HG03066 (cell line): ENCODE measurements around the gene FAT1.

ENCODE experiments used
- ATAC-seq: cut with Tn5 transposase; IDR thresholded peaks from one replicate; pipeline ENCODE4 v1.9.1; 2021; ENCODE audit warnings: low read depth; ENCODE audit not compliant: unreplicated experiment

The FAT1 gene

DNA sequence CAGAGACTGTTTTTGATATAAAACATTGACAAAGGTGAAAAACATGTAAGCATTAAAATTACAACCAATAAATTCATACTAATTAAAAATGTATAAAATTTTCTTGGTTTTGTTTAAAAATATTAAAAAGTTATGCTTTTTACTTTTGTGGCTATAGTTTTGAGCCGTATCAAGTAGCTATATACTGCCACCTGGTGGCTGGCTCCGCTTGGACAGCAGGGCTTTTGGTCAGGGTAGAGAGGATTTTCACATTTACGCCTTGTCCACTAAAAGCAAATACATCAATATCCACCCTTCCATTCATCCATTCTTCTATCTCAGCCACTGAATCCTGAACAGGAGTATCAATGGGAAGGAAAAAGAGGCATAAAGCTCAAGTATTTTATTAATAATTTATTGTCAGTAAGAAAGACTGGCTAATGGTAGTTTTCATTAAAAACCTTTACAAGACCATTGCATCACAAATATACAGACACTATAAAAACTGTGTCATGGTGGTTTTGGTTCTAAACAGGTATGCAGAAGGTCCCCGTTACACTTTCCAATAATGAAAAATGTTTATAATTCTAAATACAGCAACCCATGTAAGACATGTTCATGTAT, 136.1 kb downstream of the FAT1 start:
- peak; percentile 75 for ATAC-seq

DNA sequence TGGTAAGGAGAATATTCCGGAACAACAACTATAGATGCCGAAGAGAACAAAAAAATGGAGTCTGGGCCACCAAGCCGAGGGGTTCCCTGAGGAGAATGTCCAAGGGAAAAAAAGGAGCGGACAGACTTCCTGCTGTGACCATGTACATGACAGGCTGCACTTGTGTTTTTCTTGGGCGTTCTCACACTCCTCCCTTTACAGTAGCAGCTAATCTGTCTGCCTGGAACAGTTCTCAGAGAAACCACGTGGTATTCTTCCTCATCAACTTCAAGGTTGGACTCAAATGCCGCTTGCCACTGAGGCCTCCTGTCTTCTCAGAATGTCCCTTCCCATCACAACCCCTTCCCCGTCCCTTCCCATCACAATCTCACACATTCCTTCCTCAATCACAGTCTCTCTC, 137.5 kb downstream of the FAT1 start:
- ATAC-seq: no peak

DNA sequence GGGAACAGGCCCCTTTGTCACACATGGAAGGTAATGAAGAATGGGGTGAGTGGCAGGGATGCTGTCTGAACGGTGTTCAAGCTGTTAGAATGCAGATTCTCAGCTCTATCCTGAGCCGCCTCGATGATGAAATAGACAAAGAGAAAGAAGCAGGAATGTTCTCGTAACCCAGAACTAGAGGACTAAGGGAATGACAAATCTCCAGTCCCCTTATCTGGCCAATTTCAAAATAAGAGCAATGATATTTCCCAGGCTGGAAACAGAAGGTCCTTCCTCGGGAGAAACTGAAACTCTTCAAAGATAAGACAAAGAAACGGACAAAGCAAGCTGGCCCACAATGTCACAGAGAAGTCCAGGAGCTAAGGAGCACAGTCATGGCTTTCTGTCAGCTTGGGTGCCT, 138.7 kb downstream of the FAT1 start:
- no peak for ATAC-seq

DNA sequence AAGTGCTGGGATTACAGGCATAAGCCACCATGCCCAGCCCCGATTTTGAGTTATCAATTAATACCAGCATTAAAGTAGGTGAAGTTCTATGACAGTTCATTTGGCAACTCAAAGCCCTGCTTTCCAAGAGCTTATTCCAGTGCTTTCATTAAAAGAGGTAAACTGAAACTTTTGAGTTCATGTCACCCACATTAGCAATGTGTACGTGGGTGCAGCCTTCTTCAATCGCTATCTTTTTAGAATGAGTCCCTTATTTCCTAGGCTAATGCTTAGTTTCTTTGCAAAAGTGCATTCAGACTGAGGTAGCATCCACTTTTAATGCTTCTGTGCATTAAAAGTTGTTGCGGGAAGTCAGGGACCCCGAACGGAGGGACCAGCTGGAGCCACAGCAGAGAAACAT, 142.2 kb downstream of the FAT1 start:
- no peak for ATAC-seq

DNA sequence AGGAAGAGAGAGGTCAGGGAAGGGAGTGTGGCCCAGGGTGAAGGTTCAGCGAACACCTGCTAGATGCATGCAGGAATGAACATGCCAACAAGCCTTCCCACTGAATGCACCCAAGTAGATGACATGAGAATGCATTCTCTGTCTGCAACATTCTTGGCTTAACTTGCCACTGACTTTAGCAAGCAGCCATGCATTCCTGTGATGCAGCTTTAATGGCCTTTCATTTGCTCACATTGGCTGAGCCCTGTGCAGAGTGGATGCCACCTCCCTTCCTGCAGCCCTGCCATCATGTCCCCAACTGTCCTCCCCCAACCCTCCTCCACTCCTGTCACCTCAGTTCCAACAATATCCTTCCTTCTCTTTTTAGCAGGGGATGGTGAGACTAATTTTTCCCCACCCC, 143.0 kb downstream of the FAT1 start:
- ATAC-seq: no peak

DNA sequence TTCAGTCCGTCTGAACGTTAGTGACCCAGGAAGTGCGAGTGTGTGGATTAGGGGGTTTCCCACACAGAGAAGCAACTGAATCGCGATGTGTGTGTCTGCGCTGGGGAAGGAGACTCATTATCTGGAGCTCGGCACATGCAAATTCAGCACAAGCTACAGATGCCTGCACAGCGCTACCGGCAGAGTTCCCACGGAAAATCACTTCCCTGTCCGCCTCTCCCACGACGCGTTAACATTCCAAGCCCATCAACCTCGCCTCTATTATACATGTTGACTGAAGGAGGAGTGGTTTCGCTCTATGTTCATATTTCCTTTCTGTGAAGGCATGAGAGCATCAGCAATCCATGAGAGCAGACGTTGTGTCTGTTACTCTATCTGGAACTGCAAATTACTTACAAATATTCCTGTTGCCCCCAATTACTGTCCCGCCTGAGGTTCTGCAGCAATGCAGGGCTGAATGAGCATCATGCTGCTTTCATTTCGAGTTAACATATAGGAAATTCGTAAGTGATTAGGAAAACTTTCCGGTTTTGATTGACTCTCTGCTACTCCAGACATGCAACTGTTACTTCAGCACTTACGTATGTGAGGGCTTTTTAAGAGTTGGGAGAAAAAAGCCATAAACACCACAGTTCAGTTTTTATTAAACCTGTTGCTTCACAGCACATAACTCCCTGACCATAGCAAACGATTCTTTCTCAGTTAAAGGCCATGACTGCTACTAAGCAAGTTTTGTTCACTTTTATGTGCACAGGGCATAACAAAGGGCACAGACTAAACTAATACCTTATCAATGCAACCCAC, 153.3 kb downstream of the FAT1 start:
- ATAC-seq: no peak

DNA sequence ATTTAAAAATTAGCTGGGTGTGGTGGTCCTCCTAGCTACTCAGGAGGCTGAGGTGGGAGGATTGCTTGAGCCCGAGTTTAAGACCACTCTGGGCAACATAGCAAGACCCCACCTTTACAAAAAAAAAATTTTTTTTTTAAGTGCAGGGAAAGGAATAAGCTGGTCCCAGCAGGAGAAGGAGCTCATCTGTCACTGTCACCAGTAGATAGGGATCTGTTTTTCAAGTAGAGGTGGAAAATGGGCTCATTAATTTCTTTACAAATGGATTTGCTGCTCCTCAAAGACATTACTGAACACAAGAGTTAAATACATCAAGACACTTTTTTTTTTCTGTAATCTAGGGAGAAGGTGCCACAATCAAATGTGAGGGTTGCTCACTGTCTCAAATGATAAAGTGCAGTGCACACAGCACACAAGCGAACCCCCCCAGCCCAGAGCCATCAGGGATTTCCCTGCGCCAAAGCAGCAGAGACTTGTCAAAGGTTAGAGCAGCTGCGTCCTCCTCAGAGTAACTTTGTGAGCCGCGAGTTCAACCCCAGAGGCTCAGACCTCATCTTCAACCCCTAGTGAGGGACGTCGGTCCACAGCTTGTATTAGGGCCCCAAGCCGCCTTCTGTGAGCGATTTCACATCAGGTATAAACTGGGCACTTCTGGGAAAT, 154.0 kb downstream of the FAT1 start:
- ATAC-seq: no peak

DNA sequence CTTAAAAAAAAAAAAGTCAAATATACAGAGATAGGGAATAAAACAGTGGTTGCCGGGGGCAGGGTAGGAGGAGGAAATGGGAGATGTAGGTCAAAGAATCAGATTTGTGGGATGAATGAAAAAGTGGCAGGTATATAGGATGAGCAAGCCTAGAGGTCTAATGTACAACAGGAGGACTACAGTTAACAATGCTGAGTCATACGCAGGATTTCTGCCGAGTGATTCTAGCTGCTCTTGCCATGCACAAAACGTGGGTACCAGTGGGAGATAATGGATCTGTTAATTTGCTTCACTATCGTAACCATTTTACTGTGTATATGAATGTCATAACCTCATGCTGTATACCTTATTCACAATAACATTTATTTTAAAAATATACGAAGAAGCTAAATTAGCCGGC, 157.6 kb downstream of the FAT1 start:
- ATAC-seq: no peak

DNA sequence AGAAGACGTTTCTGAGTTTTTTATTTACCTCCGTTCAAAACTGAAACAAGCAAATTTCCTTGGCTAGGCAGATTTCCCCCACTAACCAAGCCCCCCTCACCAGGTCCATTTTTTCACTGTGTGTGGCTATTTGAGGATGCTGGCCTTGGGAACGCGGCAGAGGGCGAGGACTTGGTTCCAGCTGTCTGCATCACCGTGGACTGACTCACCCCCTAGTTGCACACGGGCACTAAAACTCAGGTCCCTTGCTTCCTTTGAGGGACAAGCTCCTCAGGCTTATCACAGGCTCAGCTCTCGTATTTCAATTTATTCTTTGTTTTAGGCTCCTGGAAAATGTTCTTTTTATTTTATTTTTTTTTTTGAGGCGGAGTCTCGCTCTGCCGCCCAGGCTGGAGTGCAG, 159.9 kb downstream of the FAT1 start:
- ATAC-seq: no peak

DNA sequence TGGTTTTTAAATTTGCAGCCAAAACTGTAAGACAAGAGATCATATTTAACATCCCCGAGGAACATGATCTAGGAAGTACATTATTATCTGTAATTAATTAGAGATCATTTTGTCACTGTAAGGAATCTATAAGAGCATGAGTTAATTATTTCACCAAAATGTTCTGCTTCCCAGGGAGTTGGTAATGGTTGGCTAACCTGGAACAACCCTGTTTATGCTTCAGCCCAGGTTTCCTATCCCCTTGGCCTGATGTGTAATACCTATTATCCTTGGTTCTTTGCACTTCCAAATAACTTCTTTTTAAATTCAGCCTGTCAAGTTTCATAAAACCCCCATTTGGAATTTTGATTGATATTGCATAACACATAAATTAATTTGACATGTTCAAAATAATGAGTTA, 161.9 kb downstream of the FAT1 start:
- no peak for ATAC-seq

DNA sequence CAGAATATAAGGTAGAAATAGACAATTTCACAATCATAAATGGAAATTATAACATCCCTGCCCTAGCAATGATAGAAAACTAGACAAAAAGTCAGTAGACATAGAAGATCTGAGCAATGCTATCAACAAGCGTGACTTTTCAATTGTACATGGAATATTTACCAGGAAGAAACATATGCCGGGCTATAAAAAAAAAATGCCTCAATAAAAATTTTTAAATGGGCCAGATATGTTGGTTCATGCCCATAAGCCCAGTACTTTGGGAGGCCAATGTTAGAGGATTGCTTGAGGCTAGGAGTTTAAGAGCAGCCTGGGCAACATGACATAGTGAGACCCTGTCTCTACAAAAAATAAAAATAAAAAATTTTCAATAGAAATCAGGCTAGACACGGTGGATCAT, 163.0 kb downstream of the FAT1 start:
- ATAC-seq: no peak

DNA sequence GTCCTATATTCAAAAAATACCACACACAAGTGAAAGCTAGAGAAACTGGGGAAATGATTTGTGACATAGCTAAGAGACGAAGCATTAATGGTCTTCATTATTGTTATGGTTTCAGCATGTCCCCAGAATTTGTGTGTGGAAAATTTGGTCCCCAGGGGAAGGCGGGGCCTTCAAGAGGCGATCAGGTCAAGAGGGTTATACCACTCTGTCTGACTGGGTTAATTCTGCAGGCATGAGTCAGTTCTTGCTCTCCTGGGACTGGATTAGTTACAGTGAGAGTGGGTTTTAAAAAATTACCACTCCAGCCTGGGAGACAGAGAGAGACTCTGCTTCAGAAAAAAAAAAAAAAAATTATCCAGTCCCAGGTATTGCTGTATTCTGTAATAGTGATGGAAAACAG, 166.2 kb downstream of the FAT1 start:
- no peak for ATAC-seq

DNA sequence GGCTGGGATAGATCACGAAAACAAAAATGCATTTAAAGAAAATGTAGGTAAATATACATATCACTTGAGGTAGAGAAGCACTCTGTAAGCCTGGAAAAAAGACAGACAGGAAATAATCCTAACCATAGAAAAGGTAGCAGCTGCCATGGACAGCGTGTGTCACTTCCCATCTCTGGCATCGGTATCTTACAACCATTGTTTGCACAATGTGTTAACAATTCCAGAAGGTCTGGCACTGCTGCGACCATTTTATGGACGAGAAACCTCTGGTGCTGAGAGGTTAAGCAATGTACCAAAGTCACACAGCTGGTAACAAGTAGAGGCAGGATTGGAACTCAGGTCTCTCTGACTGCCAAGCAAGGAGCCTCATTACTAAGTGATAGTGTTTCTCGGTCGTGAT, 166.6 kb downstream of the FAT1 start:
- ATAC-seq: no peak

DNA sequence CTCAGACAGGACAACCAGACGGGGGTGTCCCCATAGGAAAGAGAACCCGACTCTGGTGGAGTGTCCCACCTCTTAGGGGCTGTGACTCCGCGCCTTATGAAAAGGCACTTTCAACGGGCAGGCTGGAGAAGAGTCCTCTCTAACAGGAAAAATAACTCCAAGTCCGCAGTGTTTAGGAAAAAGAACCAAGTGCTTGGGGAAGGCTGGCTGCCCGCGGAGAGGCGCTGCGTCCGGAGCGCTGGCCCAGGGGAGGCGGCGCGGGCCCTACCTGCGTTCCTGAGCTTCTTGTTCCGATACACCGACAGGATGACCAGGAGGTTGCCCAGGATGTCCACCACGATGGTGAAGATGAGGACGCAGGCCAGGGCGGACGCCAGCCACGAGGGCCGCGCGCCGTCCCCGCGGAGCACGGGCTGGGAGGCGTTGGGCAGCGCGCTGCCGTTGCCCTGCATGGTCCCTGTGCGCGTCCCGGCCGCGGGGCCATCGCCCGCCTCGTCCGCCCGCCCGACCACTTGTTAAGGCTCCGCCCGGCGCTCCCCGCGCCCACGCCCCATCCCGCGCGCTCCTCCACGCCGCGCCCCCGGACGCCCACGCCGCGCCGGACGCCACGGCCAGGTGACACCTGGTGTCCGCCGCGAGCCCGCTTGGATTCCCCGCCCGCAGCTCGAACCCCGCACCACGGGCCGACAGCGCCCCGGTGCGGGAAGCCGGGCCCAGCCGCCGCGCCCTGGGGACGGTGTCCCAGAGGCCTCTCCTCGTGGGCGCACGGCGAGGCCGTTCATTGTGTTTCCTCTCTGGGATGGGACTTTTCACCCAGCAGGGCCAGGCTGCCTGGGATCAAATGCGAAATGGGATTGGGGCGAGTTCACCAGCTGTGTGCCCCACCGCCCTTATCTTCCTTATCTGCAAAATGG, 168.5 kb downstream of the FAT1 start, which contains the start of gene MTNR1A:
Gene MTNR1A, minus strand, starts transcription at position 654 of the 914 bp plus-strand sequence. Its CDS starts 202 bp downstream, at position 452.
- ATAC-seq: no peak

DNA sequence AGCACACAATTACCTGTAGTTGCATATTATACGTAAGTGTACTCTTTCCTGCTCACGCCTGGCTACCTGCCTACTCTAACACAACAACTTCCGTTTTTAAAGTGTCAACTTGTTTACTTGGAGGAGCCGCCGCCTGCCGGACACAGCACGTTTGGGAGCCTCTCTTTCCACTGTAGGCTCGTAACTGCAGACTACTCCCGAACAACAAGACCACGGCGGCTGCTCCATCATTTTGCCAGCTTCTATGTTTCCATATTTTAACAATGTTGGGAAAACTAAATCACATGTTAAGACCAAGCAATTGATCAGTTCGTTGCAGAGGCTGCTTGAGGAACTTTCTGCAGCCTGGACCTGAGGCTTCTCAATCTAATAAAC, 169.1 kb downstream of the FAT1 start:
- no peak for ATAC-seq

DNA sequence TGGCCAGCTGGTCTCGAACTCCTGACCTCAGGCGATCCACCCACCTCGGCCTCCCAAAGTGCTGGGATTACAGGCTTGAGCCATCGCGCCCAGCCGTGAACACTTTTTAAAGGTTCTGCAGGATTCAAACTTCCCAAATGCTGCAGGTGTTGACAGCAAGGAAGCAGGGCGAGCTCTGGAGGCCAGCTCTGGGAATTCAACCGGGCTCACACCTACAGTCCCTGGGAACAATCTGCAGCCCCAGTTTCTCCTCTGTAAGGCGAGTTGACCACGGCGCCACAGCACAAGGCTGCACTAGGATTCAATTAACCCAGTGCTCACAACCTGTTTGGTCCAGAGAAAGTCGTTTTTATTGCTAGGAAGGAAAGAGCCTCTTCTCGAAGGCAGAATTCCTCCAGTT, 169.9 kb downstream of the FAT1 start:
- ATAC-seq: no peak

DNA sequence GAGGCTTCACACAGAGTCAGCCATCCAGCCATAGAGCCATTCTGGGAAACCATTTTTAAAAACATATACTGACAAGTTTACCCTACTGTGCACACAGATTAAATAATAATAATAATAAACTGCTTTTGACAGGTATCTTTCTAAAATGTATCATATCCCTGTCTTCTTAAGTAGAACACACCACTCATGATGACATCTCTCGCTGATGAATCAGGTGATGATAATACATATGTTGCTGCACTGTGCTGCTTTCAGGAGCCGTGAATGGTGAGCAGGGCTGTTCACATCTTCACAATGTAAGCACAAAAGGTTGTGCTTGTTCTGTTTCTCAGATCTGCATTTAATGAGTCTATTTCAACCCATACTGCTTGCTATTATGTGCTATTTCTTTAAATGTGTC, 171.8 kb downstream of the FAT1 start:
- no peak for ATAC-seq

DNA sequence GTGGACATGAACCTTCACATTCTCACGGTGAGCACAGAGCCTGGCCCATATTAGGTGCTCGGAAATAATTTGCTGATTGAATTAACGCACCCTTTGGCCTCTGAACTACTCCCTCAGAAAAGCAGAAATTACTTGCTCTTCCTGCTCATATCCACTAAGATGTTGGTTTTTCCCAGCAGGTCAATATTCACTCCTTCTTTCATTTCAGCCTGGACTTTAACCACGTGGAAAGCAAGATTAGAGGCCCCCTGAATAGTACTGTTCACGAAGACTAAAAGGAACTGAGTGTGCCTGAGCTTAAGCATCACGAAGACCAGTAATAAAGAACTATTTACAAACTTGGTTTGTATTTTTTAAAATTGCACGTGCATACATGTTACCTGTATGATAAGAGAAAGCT, 178.2 kb downstream of the FAT1 start:
- no peak for ATAC-seq

DNA sequence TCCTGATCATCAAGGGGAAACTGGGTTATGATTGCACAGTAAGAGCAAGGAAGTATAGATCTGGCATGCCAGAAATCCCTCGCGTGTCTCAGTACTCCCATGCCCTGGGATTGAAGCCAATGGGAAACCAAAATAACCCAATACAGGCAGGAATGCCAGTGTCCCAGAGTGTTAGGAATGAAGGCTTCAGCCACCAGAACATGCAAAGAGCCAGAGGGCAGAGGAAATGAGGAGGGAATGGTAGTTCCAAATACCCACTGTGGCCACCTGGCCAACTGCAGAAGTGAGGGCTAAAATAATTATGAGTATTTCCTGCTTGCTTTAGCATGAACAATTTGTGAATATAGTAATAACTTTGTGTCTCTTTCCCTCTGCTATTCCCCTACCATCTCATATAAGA, 180.4 kb downstream of the FAT1 start:
- no peak for ATAC-seq

DNA sequence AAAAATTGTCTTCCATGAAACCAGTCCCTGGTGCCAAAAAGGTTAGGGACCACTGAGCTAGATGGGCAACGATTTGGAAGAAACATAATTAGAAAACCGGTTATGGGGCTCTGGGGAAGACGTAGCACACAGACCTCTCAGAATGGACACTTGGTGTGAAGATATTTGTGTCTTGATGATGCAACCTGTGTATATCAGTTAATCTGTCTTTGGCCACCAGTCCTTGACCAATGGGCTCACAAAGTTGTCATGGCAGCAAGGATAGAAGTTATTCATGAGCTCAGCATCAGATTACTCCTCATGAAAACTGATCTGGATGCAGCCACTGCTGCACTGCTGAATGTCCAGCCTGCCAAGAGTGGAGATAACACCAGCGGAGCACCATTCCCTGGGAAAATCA, 181.9 kb downstream of the FAT1 start:
- ATAC-seq: no peak
